GM10266 (cell line): ENCODE results near the gene AR.

Source experiments
- DNase-seq: peaks from one replicate; pipeline ENCODE4 v3.0.0; 2012; ENCODE audit errors: extremely low spot score
- TF ChIP-seq, protein P1 (sequence below): IDR thresholded peaks from 2 replicates; pipeline ENCODE4 v1.5.1; 2012; ENCODE audit warnings: mild to moderate bottlenecking, low read depth; ENCODE audit not compliant: control insufficient read depth, insufficient read depth; ENCODE audit errors: missing control alignments

AR gene

GRCh38 chrX:67568769-67569168 is 24.9 kb downstream of the AR start:
- no peak for DNase-seq
- TF ChIP-seq, protein P1, sequence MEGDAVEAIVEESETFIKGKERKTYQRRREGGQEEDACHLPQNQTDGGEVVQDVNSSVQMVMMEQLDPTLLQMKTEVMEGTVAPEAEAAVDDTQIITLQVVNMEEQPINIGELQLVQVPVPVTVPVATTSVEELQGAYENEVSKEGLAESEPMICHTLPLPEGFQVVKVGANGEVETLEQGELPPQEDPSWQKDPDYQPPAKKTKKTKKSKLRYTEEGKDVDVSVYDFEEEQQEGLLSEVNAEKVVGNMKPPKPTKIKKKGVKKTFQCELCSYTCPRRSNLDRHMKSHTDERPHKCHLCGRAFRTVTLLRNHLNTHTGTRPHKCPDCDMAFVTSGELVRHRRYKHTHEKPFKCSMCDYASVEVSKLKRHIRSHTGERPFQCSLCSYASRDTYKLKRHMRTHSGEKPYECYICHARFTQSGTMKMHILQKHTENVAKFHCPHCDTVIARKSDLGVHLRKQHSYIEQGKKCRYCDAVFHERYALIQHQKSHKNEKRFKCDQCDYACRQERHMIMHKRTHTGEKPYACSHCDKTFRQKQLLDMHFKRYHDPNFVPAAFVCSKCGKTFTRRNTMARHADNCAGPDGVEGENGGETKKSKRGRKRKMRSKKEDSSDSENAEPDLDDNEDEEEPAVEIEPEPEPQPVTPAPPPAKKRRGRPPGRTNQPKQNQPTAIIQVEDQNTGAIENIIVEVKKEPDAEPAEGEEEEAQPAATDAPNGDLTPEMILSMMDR, result no peak

GRCh38 chrX:67570839-67571238 is 27.0 kb downstream of the AR start:
- DNase-seq, result no peak
- TF ChIP-seq, protein P1, result no peak

GRCh38 chrX:67574696-67575095 is 30.9 kb downstream of the AR start:
- TF ChIP-seq, protein P1, result no peak
- no peak for DNase-seq

DNA sequence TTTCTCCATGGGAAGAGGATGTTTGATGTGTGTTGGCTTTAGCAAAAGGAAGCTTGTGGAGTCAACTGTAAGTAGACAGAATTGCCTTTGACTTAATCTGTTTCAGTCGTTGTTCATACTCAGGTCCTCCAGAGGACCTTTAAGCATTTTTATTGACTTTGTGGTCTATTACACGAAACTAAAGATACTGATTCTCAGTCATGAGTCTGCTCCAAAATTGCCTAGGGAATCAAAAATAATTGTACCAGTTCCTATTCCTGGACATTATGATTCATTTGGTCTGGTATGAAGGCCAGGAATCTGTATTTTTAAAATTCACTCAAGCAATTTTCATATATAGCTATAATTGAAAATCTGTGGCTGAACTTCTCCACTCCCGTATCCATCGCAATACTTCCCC is 38.6 kb downstream of the AR start:
- TF ChIP-seq, protein P1, result no peak
- no peak for DNase-seq

DNA sequence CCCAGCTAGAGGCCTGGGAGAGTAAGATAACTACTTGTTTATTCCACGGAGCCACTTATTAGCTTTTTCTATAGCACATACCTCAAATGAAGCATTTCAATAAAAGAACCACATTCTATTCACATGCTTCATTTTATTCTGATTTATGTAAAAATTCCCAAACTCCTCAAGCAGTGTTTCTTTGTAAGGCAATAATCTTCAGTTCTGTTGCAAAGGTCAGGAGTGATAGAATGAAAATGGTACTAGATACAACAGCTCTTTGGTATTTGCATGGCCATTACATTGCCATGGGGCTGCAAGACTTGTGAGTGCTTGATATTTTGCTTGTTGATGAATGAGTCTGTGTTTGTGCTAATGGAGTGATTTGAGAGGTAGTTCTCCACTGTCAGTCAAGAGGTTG is 39.4 kb downstream of the AR start:
- no peak for DNase-seq
- TF ChIP-seq, protein P1, result no peak

DNA sequence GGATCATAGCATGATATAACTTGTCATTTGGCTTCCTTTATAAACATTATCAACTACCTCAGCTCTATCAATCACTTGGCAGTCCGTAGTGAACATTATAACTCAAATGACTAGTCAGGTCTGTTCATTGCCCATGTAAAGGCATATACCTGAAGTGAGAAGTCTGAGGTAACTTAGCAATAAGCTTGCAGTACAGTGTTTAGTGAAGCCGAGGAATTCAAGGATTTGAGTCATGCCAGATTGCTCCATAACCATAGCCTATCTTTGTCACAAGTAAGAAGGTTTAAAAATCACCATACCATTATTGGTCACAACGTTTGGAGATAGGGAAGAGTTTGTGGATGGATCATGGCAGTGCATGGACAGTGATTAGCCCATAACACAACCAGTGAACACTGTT is 41.6 kb downstream of the AR start:
- TF ChIP-seq, protein P1, result no peak
- DNase-seq, result no peak

DNA sequence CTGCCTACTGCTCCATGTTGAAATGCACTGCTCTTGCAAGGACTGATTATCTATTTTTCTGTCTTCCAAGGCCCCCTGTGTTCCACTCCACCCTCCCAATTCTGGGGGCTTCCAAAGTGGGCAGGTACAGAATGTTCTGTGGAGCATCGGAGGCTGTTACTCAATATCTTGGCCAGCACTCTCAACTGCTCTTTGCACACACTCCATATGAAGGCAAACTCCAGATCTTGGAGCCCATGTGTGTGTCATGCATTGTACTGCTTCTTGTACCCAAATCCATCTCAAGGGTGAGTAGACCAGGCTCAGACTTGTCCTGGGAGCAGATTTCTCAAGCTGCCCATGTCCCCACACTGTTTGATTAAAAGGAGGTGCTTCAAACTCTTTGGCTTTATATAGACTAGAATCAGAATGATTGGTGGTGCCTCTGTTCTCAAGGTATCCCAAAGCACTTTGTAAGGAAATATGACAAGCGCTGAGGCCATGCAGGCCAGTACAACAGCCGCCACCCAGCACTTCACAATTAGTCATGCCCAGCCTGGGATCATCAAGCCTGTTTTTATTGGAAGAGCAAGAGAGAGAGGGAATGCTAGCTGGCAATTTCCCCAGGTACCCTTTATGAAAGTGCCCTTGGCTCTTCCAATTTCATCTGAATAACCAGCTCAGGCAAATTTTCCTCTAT is 44.3 kb downstream of the AR start:
- TF ChIP-seq, protein P1, result no peak
- no peak for DNase-seq
